HG03520 (cell line): Measurements from ENCODE around the gene URB2.
"Not testable (repeated sequence)": the region's sequence is repeated elsewhere in the genome, so short reads cannot be mapped to it uniquely, and the experiment has no call there.

ENCODE experiments used
- ATAC-seq: cut with Tn5 transposase; IDR thresholded peaks from one replicate; pipeline ENCODE4 v1.9.1; 2021; ENCODE audit warnings: mild to moderate bottlenecking, moderate library complexity; ENCODE audit not compliant: unreplicated experiment

URB2 gene

DNA sequence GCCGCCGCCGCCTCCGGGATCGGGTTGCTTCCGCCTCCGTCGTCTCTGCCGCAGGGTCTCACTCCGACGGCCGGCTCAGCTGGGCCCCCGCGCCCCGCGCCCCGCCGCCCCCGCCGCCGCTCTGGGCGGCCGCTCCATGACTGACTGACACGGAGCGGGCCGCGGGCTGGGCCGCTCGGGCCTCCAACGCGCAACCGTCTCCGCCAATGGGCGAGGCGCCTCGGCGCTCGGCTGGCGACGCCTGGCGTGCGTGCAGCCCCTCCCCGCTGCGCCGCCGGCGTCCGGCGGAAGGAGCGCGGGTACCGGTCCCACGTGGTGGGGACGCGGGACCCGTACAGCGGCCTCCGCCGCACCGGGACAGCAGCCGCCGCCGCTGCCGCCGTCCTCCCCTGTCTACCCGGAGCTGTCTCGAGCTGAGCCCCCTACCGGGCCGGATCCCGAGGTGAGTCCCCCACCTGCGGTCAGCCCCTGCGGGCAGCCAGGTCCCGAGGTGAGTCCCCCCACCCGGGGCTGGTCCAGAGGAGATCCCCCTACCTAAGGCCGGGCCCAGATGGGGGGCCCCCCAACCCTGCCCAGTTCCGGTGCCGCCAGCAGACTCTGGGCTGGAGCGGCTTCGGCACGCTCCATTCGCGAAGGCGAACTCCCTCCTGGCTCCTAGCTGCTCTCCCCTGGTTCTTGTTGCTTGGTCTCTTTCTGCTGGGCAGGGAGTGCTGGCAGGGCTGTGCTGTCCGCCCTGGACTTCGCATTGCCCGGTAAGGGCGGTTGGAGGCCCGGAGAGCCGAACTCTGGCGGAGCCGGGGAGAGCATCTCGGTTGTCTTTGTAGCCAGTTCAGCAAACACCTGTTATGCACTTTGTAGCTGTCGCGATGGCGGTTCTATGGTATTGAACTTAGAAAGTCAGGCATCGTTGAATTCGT is at the start of gene URB2, which contains the start of gene TAF5L:
URB2 (plus strand) TSS at position 333 of the 917 bp plus-strand sequence. CDS start 1,387 bp downstream, outside the sequence.
TAF5L (minus strand) TSS at position 208 of the 917 bp plus-strand sequence. CDS start 11,640 bp downstream, outside the sequence.
- ATAC-seq, result peak; percentile 86

DNA sequence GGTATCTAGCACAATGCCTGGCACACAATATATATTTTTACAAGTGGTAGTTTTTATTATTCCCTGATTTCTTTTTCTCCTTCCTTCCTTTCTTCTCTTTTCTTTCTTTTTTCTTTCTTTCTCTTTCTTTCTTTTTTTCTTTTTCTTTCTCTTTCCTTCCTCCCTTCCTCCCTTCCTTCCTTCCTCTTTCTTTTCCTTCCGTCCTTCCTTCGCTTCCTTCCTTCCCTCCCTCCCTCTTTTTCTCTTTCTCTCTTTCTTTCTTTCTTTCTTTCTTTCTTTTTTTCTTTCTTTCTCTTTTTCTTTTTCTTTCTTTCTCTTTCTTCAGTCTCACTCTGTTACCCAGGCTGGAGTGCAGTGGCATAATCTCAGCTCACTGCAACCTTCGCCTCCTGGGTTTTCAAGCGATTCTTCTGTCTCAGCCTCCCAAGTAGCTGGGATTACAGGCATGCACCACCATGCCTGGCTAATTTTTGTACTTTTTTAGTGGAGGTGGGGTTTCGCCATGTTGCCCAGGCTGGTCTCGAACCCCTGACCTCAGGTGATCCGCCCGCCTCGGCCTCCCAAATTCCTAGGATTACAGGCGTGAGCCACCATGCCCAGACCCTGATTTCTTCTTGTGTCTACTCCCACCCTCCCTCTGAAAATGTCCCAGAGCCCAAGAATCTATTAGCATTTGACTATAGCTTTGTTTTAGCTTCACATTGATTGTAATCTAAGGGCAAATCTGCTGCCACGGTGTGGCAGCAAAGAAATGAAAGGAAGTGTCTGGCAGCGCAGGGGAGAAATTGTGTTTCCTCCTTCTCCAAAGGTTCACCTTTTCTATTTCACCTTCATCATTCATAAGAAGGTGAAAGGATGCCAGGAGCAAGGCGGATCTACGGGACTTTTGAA is 47.6 kb upstream of the URB2 start:
- ATAC-seq, result peak; percentile 20

DNA sequence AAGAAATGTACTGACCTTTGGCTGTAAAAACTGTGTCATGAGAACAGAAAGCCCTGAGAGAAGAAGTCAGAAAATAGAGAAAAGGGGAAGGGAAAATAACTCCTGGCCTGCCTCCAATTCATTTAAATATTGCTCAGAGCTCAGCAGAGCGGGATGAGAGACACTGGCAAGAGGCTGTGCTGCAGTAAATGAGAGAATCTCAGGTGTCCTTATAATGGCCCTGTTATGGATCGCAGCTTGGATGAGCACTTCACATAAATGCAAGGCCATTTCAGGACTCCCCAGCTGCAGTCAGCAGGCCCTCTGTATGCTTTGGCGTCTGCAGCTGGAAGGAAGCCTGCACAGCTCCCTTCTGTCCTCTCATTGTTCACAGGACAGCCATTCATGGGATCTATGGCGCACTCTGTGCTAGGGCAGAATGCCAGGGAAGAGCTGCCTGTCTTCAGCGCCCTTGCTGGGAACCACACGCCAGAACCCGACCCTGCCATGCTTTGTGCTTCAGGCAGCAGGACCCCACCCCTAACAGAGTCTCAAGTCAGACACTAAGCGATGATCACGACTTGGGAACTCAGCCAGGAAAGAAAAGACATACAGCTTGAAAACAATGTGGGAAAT is 46.9 kb upstream of the URB2 start:
- ATAC-seq, result peak; percentile 53

DNA sequence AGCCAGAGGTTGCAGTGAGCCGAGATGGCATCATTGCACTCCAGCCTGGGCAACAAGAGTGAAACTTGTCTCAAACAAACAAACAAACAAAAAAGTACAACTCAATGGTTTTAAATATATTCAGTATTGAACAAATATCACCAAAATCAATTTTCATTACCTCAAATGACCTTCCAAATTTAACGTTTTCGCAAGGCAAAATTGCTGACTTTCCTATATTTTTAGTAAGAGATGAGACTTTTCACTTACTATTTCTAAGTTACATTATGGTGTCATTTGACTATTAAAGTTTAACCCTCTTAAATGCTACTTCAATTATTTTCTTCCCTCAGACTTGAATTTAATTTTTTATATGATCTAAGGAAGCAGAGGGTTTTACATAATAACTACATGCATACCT is 44.6 kb upstream of the URB2 start:
- ATAC-seq, result no peak

DNA sequence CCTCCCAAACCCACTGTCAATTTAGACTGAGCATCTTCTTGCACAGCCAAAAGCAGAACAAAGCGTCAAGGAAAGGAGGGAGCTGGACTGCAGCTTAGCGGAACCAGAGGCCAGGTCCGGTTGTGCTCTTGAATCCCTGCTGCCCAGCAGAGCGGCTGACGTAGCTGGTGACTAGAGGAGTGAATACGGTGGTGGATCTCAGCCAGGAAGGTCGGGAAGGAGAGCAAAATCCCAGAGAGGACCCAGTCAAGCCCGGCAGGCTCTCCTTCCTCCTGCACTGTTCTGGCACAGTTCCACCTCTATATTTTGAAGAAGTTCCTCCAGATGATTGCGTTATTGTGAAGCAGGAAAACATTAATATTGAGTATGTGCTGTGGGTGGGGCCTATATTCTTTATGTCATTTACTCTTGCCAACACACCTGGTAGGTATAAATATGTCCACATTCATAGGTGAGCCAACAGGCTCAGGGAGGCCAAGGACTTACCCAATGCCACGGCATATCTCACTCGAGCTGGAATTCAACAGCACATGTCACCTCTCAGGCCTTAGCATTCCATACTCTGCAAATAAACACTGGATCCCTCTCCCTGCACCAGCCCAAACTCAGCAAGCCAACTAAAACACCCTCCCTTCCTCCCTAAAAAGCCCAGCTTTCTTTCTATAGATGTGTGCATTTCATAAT is 43.9 kb upstream of the URB2 start:
- no peak for ATAC-seq

DNA sequence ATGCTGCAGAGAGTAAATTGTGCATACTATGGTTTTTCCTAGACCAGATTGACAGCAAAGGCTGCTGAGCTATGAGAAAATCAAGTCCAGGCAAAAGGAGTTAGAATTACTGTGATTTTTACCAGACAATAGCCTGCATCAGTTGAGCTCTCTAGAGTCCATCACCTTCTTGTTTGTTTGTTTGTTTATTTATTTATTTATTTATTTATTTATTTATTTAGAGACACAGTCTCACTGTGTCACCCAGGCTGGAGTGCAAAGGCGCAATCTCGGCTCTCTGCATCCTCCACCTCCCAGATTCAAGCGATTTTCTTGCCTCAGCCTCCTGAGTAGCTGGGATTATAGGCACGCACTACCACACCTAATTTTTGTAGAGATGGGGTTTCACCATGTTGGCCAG is 43.3 kb upstream of the URB2 start:
- ATAC-seq, result no peak

DNA sequence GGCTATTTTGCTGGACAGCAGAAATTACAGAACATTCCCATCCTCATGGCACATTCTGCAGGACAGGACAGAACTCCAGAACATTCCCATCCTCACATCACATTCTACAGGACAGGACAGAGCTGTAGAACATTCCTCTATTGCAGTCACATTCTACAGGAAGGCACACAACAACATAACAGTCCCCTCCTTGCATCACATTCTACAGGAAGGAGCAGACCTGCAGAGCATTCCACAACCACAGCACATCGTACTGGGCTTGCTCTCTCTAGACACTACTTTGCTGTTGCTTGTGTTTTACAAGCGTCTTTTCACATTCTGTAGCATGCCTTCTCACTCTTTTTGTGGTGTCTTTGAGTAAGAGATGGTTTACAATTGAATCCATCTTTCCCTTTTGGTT is 40.7 kb upstream of the URB2 start:
- ATAC-seq, result no peak

DNA sequence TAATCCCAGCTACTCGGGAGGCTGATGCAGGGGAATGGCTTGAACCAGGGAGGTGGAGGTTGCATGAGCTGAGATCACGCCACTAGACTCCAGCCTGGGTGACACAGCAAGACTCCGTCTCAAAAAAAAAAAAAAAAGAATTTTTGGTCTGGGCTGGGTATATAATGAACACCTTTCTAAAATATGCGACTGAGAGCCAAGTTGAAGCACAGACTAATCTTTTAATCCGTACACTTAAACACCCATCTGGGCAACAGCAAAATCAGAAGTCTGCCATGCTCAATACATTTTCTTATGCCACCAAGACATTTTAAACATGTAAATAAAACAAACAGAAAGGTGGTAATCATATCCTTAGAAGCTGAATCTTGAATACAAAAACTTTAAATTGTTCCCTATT is 35.9 kb upstream of the URB2 start:
- no peak for ATAC-seq

DNA sequence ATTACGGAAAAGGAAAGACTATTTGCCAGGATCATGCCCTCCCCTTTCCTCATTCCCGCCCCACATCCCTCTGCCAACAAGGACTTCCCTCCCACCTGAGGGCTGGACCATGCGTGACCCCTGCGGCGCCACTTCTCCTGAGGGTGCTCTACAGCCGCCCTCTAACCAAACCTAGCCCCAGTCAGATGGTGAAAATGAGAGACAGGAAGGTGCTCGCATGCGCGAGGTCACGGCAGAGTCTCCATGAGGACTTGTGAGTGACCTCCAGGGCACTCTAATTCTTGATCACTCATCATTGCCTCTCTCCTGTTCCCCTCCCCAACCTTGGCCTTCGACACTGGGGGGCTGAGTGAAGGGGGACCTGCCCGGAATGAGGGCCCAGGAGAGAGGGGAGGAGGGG is 32.2 kb upstream of the URB2 start:
- ATAC-seq, result no peak

DNA sequence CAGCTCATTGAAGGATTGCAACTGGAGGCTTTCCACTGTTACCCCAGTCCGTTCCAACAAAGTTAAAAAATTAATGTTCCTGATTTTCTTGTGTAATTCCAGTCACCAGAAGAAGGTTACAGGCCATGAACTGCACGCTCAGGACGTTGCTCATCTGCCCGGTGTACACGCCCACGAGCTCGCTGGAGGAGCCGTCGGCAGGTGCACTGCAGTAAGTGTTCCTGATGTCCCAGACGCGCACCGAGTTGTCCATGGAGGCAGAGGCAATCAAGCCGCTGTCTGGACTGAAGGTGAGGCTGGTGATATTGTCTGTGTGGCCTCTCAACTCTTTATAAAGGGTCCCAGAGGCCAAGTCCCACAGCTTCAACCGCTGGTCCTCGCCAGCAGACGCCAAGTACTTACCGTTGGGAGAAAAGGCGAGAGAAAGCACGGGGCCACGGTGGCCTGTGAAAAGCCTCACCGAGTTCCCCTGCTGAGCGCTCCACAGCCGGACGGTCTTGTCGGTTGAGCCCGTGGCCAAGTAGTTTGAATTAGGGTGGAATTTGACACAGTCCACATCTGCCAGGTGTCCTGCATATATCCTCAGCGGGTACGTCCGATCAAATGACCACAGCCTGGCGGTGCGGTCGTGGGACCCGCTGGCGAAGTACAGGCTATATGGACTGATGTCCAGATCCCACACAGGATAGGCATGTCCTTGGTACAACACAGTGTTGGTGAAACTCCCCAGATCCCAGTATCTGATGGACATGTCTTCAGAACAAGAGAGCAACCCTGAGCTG is 31.6 kb upstream of the URB2 start:
- no peak for ATAC-seq

DNA sequence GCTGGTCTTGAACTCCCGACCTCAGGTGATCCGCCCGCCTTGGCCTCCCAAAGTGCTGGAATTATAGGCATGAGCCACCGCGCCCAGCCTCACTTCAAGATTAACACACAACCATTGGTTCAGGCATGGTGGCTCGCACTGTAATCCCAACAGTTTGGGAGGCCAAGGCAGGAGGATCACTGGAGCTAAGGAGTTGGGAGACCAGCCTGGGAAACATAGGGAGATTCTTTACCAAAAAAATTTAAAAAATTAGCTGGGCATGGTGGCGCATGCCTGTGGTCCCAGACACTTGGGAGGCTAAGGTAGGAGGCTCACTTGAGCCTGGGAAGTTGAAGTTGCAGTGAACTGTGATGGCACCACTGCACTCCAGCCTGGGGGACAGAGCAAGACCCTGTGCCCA is 30.2 kb upstream of the URB2 start:
- not testable (repeated sequence) for ATAC-seq

DNA sequence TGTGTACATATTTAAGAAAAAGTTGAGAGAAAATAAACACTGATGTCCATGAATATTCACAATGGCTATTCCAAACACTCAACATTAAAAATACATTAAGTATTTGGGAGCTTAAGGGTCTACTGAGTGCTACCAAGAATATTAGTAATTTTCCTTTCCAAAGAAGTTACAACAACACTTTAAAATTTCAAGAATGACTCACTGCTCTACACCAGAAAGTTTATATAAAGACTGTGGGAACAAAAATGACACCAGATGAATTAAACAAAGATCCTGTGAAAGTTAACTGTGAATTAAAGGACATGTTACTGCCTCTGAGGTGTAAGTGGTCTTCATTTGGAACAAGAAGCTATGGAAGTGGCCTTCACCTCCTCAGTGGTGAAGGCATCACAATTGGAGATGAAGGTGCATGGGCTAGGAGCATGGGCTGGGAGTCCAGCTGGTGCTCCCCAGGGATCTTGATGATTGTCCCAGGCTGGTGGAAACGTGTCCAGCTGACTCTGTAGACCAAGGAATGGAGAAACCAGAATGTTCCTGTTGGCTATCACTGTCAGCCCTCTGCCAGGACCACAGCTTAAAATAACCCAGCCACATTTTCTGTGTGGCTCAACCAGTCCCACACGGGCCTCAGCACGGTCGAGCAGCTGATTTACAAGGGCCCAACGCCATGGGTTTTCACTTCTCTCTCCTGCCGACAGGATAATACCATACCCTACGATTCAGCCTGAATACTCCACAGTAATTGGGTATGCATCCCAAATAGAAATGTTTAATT is 28.9 kb upstream of the URB2 start:
- ATAC-seq, result no peak

DNA sequence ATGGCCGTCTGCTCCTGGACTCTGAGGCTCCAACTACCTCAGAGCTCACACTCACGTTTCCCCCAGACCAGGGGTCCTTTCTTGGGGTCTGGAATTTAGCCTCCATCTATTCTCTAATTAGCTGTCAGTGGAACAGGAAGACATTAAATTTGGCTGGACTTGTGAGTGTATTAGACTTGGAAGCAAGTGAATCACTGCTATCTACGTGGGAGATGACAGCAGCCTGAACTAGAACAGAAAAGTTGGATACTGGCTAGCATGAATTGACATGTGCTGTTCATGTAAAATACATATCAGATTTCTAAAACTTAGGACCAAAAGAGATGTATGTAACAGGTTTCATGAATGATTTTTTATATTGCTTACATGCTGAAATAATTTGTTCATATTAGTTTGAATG is 28.2 kb upstream of the URB2 start:
- ATAC-seq, result no peak

DNA sequence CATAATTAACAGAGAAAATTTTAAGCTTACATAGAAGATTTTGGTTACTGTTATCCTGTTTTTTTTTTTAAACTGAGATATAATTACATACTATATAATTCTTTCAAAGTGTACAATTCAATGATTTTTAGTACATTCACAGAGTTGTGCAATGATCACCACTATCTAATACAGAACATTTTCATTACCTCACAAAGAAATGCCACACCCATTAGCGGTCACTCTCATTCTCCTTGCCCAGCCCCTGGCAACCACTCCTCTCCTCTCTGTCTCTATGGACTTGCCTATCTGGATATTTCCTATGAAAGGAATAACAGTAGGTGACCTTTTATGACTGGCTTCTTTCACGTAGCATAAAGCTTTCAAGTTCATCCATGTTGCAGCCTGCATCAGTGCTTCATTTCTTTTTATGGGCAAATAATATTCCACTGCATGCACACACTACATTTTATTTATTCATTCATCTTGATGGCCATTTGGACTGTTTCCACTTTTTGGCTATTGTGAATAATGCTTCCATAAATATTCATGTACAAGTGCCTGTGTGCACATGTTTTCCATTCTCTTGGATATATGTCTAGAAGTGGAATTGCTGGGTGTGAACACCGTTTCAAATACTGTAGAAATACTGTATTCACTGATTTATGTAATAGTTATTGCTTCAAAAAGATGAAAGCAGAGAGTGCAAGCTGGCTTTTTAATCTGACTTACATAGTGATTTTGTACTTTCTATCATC is 26.7 kb upstream of the URB2 start:
- no peak for ATAC-seq

DNA sequence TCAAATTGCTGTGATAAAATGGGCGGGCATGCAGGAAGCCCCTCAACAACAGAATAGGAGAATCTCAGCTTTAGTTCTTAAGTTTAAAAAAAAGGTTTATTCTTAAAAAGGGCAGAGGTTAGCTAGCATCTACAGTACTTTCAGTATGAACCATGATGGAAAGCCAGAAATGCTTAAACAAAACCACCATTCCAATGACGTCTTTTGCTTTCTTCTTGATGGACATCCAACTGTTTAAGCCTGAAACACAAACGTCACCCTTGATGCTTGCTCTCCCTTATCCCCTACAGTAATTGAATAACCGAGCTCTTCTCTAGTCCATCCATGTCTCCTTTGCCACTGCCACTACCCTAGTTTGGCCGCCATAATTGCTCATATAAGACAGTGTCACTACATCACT is 25.8 kb upstream of the URB2 start:
- ATAC-seq, result no peak

DNA sequence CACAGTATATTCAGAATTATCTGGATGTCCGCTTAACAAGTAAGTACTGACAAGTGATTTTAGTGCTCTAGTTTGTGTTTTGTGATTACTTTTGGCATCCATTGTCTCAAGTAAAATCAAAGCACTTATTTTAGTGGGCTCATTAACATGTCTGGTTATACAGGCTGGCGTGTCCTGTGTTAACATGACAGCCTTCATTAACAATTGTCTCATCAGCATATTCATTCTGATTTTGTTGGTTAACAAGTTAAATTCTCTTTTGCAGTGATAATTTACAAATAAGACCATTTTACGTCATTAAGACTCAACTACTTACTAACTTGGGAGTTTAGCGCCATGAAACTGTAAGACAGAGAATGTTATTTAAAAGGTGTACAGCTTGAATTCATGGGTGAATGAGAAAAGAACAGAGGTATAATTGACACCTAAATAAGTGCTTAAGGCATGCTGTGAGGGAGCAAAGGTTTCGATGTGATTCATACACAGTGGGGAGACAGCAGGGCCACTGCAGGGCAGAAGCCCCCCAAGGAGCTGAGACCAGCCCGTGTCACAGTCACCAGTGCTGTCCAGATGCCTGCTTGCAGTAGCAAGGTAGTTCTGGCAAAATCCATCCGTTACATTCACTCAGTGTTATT is 22.6 kb upstream of the URB2 start:
- ATAC-seq, result no peak

DNA sequence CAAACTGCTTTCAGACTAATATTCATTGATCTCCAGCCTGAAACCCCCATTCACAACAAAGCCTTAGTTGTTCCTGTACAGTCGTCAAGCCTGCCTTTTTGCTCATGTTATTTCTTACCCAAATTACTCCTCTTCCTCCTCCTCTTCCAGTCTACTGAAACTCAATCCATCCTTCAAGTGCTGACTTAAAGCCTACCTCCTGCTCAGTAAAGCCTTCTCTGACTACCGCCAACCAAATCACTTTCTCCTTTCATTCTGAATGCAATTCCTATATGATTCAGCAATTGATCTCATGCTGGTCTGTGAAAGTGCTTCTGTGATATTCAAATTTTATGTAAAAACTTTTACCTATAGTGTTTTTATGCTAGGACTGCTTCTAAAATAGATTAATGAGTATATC is 18.7 kb upstream of the URB2 start:
- ATAC-seq, result no peak

DNA sequence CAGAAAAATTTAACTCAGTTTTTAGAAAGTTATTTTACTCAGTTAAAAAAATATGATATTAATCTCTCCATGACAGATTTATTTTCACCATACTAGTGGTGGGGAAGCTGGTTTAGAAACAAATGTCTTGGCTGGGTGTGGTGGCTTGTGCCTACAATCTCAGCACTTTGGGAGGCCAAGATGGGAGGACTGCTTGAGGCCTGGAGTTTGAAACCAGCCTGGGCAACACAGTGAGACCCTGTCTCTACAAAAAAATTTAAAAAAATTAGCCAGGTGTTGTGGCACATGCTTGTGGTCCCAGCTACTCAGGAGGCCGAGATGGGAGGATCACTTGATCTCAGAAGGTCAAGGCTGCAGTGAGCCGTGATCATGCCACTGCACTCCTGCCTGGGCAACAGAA is 17.5 kb upstream of the URB2 start:
- no peak for ATAC-seq
